Measurements from ENCODE around the gene PLXNC1. TPM values are rescaled to one million over a fixed set of nuclear protein-coding genes. Genes with fewer than 3 reads are reported as not detected.

The PLXNC1 gene
- total RNA-seq, 1 experiment from 2014 or later, result 1.3 TPM

DNA sequence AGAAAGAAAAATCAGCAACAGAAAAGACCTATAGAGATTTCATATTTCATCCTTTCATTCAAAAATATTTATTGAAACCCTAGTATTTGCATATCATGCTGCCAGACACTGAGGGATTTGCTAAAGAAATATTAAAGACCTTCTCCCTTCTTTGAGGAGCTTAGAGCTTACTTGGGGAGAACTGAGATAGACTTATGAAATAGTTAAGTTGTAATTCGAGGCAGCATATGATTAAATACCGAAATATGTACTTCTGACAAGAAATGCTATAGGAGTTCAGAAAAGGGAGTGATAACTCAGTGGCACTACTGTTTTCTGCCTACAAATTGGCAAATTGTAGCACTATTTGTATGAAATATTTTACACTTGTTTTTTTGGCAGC, 59.1 kb downstream of the PLXNC1 start:
- intact Hi-C loops (cut with micrococcal nuclease; ENCODE audit: unreplicated experiment), result no loop called here
- H3K9me3 Mint-ChIP-seq (ENCODE audit: low read depth, unreplicated experiment), result no peaks in the 10 kb centered on the region
- CTCF ChIA-PET, result no interaction called here
- TF ChIP-seq, protein P1, sequence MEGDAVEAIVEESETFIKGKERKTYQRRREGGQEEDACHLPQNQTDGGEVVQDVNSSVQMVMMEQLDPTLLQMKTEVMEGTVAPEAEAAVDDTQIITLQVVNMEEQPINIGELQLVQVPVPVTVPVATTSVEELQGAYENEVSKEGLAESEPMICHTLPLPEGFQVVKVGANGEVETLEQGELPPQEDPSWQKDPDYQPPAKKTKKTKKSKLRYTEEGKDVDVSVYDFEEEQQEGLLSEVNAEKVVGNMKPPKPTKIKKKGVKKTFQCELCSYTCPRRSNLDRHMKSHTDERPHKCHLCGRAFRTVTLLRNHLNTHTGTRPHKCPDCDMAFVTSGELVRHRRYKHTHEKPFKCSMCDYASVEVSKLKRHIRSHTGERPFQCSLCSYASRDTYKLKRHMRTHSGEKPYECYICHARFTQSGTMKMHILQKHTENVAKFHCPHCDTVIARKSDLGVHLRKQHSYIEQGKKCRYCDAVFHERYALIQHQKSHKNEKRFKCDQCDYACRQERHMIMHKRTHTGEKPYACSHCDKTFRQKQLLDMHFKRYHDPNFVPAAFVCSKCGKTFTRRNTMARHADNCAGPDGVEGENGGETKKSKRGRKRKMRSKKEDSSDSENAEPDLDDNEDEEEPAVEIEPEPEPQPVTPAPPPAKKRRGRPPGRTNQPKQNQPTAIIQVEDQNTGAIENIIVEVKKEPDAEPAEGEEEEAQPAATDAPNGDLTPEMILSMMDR (IDR thresholded peaks at IDR 0.05; ENCODE audit: unreplicated experiment), result no peak
- H3K27ac Mint-ChIP-seq (ENCODE audit: unreplicated experiment), result no peak overlapping the region
- no peak for DNase-seq
- no TSS peak for BruUV-seq (replicated peaks)
- no peaks in the 10 kb centered on the region for H3K36me3 Mint-ChIP-seq (ENCODE audit: insufficient read depth, unreplicated experiment)
- no peak overlapping the region for H3K4me3 Mint-ChIP-seq (ENCODE audit: low read depth, unreplicated experiment)
- H3K27me3 Mint-ChIP-seq (ENCODE audit: unreplicated experiment), result peaks cover 18% of the 10 kb centered on the region
- H3K4me1 Mint-ChIP-seq (ENCODE audit: low read depth, unreplicated experiment), result no peaks in the 10 kb centered on the region

DNA sequence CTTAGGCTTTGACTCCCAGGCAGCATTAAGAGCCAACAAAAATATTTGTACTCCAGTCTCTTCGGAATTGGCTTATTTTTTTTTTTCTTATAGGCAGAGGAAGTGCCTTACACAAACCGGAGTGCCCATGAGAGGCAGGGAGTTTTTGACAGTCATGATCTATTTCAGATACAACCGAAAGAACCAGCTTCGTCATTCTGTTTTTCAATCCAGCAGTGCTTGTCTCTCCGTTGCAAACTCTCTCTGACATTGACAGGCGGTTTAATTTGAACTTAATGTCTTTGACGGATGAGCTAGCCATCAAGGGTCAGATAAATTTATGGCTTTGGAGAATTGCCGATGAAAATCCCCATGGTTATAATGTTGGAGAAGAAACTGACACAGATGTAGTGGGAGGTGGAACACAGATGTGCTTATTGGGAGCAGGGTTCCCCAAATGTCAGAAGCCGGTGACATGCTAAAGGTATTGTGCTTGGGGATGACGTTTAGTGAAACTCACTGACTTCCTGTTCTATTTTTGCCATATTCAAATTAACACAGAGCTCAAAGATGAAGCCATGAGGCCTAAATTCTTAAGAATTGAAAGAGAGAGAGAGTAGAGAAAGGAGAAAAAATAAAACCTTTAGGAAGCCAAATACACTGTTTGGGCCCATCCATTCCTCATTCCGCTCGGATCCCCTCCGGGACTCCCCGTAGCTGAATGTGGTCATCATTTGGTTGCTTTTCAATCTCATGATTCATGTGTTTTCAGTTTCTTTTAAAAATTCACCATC, 59.7 kb downstream of the PLXNC1 start:
- Mint-ChIP-seq H3K27me3 (ENCODE audit: unreplicated experiment) (peaks cover 12% of the 10 kb centered on the region), H3K36me3 (ENCODE audit: insufficient read depth, unreplicated experiment) (no peaks in the 10 kb centered on the region), H3K9me3 (ENCODE audit: low read depth, unreplicated experiment) (no peaks in the 10 kb centered on the region), H3K4me3 (ENCODE audit: low read depth, unreplicated experiment) (no peak overlapping the region), H3K27ac (ENCODE audit: unreplicated experiment) (no peak overlapping the region), H3K4me1 (ENCODE audit: low read depth, unreplicated experiment) (no peaks in the 10 kb centered on the region)
- no TSS peak for BruUV-seq (replicated peaks)
- TF ChIP-seq, protein P1 (IDR thresholded peaks at IDR 0.05; ENCODE audit: unreplicated experiment), result no peak
- no peak for DNase-seq
- CTCF ChIA-PET, result no interaction called here
- intact Hi-C loops (cut with micrococcal nuclease; ENCODE audit: unreplicated experiment), result no loop called here

DNA sequence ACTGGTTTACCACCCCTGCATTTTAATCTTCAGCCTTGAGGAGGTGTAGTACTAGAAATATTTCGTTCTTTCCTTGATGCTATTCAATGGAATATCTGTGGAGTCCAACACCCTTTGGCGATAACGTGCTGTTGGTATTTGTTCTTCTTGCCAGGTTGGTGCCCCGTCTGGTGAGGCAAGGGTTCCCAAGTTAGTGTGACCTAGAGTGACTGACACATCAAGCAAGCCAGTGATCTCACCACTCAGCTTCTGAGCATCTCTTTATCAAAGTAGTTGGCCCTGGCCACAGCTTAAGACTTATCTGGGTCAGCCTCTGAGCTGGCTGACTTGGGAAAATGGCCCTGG, 60.2 kb downstream of the PLXNC1 start:
- no TSS peak for BruUV-seq (replicated peaks)
- H3K27me3 Mint-ChIP-seq (ENCODE audit: unreplicated experiment), result peaks cover 9% of the 10 kb centered on the region
- no peaks in the 10 kb centered on the region for H3K36me3 Mint-ChIP-seq (ENCODE audit: insufficient read depth, unreplicated experiment)
- no peak overlapping the region for H3K27ac Mint-ChIP-seq (ENCODE audit: unreplicated experiment)
- CTCF ChIA-PET, result interaction anchor here (0.6 kb wide), 1 partner anchor 445 kb away, joined by 7 read pairs; no protein-coding TSS in a partner anchor
- intact Hi-C loops (cut with micrococcal nuclease; ENCODE audit: unreplicated experiment), result no loop called here
- no peak for DNase-seq
- TF ChIP-seq, protein P1 (IDR thresholded peaks at IDR 0.05; ENCODE audit: unreplicated experiment), result no peak
- no peaks in the 10 kb centered on the region for H3K4me1 Mint-ChIP-seq (ENCODE audit: low read depth, unreplicated experiment)
- no peaks in the 10 kb centered on the region for H3K9me3 Mint-ChIP-seq (ENCODE audit: low read depth, unreplicated experiment)
- H3K4me3 Mint-ChIP-seq (ENCODE audit: low read depth, unreplicated experiment), result no peak overlapping the region

DNA sequence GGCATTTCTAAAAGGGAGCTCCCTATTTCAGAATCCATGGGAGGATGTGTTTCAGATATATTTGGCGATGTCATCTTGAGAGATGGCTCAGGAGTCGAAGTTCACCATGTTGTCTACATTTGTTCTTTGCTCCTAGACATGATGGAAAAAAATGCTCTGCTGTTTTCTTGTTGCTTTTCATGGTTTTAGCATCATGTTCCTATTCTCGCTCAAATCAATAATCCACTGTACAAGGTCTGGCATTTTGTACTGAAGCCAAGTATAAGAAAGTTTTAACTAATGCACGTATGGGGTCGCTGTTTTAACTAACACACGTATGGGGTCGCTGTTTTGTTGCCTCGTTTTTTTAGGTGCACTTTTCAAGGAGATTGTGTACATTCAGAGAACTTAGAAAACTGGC, 60.9 kb downstream of the PLXNC1 start:
- Mint-ChIP-seq H3K9me3 (ENCODE audit: low read depth, unreplicated experiment) (no peaks in the 10 kb centered on the region), H3K4me3 (ENCODE audit: low read depth, unreplicated experiment) (no peak overlapping the region), H3K27me3 (ENCODE audit: unreplicated experiment) (peaks cover 9% of the 10 kb centered on the region), H3K36me3 (ENCODE audit: insufficient read depth, unreplicated experiment) (no peaks in the 10 kb centered on the region), H3K27ac (ENCODE audit: unreplicated experiment) (no peak overlapping the region), H3K4me1 (ENCODE audit: low read depth, unreplicated experiment) (no peaks in the 10 kb centered on the region)
- intact Hi-C loops (cut with micrococcal nuclease; ENCODE audit: unreplicated experiment), result no loop called here
- no TSS peak for BruUV-seq (replicated peaks)
- DNase-seq, result no peak
- TF ChIP-seq, protein P1 (IDR thresholded peaks at IDR 0.05; ENCODE audit: unreplicated experiment), result no peak
- CTCF ChIA-PET, result interaction anchor here (0.6 kb wide), 1 partner anchor 444 kb away, joined by 7 read pairs; no protein-coding TSS in a partner anchor

Data from Calu3 (cell line).